ENCODE data around the gene ALPK1. TPM values are rescaled to one million over a fixed set of nuclear protein-coding genes. Genes with fewer than 3 reads are reported as not detected.

The ALPK1 gene
- total RNA-seq, 1 experiment from 2014 or later: 4.9 TPM

- Histone ChIP-seq H3K36me3 (ENCODE audit: control insufficient read depth, insufficient read depth, low read length) (no peaks in the 10 kb centered on the region), H3K27me3 (replicated peaks; ENCODE audit: control insufficient read depth, insufficient read depth, low read length) (no peaks in the 10 kb centered on the region), H3K4me3 (ENCODE audit: low read depth, low read length) (no peak overlapping the region), H3K9me3 (peaks cover 6% of the 10 kb centered on the region; the same call in 1 of the 2 replicates), H3K4me1 (peaks cover 5% of the 10 kb centered on the region)
- intact Hi-C loops (cut with micrococcal nuclease; ENCODE audit: unreplicated experiment): no loop called here
- Mint-ChIP-seq H3K4me3 (ENCODE audit: unreplicated experiment) (no peak overlapping the region), H3K27ac (ENCODE audit: unreplicated experiment) (no peak overlapping the region), H3K9me3 (ENCODE audit: unreplicated experiment) (no peaks in the 10 kb centered on the region), H3K27me3 (ENCODE audit: insufficient read depth, unreplicated experiment) (no peaks in the 10 kb centered on the region), H3K4me1 (ENCODE audit: low read depth, unreplicated experiment) (peaks cover 7% of the 10 kb centered on the region), H3K36me3 (ENCODE audit: insufficient read depth, unreplicated experiment) (no peaks in the 10 kb centered on the region)
- CTCF ChIA-PET: no interaction called here
- TF ChIP-seq CTCF (IDR thresholded peaks at IDR 0.05; ENCODE audit: insufficient read depth in 1 of 2, low read depth in 1 of 2, low read length in 1 of 2, severe bottlenecking in 1 of 2, unreplicated experiment in 1 of 2): no peak
- DNase-seq: no peak
- POLR2A ChIA-PET: no interaction called here
- no TSS peak for BruUV-seq (replicated peaks)
These were observed 73.3 kb downstream of the ALPK1 start for GRCh38 chr4:112370466-112370865.

GRCh38 chr4:112371361-112371760, 74.2 kb downstream of the ALPK1 start:
- Histone ChIP-seq H3K4me3 (ENCODE audit: low read depth, low read length) (no peak overlapping the region), H3K36me3 (ENCODE audit: control insufficient read depth, insufficient read depth, low read length) (no peaks in the 10 kb centered on the region), H3K9me3 (peaks cover 6% of the 10 kb centered on the region; the same call in 1 of the 2 replicates), H3K27me3 (replicated peaks; ENCODE audit: control insufficient read depth, insufficient read depth, low read length) (no peaks in the 10 kb centered on the region), H3K4me1 (peaks cover 5% of the 10 kb centered on the region)
- H3K4me1 Mint-ChIP-seq (ENCODE audit: low read depth, unreplicated experiment): peaks cover 7% of the 10 kb centered on the region
- no peak for TF ChIP-seq CTCF (IDR thresholded peaks at IDR 0.05; ENCODE audit: insufficient read depth in 1 of 2, low read depth in 1 of 2, low read length in 1 of 2, severe bottlenecking in 1 of 2, unreplicated experiment in 1 of 2)
- ChIA-PET CTCF (no interaction called here), POLR2A (no interaction called here)
- H3K36me3 Mint-ChIP-seq (ENCODE audit: insufficient read depth, unreplicated experiment): no peaks in the 10 kb centered on the region
- intact Hi-C loops (cut with micrococcal nuclease; ENCODE audit: unreplicated experiment): no loop called here
- H3K27ac Mint-ChIP-seq (ENCODE audit: unreplicated experiment): no peak overlapping the region
- no peaks in the 10 kb centered on the region for H3K9me3 Mint-ChIP-seq (ENCODE audit: unreplicated experiment)
- H3K27me3 Mint-ChIP-seq (ENCODE audit: insufficient read depth, unreplicated experiment): no peaks in the 10 kb centered on the region
- DNase-seq: peak in 1 of 2 experiments; percentile 21
- no TSS peak for BruUV-seq (replicated peaks)
- no peak overlapping the region for H3K4me3 Mint-ChIP-seq (ENCODE audit: unreplicated experiment)

GRCh38 chr4:112374850-112375249, 77.7 kb downstream of the ALPK1 start:
- Mint-ChIP-seq H3K27ac (ENCODE audit: unreplicated experiment) (no peak overlapping the region), H3K36me3 (ENCODE audit: insufficient read depth, unreplicated experiment) (no peaks in the 10 kb centered on the region), H3K27me3 (ENCODE audit: insufficient read depth, unreplicated experiment) (no peaks in the 10 kb centered on the region), H3K4me1 (ENCODE audit: low read depth, unreplicated experiment) (peaks cover 7% of the 10 kb centered on the region), H3K4me3 (ENCODE audit: unreplicated experiment) (no peak overlapping the region), H3K9me3 (ENCODE audit: unreplicated experiment) (no peaks in the 10 kb centered on the region)
- no TSS peak for BruUV-seq (replicated peaks)
- Histone ChIP-seq H3K36me3 (ENCODE audit: control insufficient read depth, insufficient read depth, low read length) (no peaks in the 10 kb centered on the region), H3K4me1 (peaks cover 5% of the 10 kb centered on the region), H3K9me3 (no peaks in the 10 kb centered on the region), H3K27me3 (replicated peaks; ENCODE audit: control insufficient read depth, insufficient read depth, low read length) (no peaks in the 10 kb centered on the region), H3K4me3 (ENCODE audit: low read depth, low read length) (no peak overlapping the region)
- CTCF ChIA-PET: no interaction called here
- TF ChIP-seq CTCF (IDR thresholded peaks at IDR 0.05; ENCODE audit: insufficient read depth in 1 of 2, low read depth in 1 of 2, low read length in 1 of 2, severe bottlenecking in 1 of 2, unreplicated experiment in 1 of 2): no peak
- no peak for DNase-seq
- POLR2A ChIA-PET: no interaction called here
- intact Hi-C loops (cut with micrococcal nuclease; ENCODE audit: unreplicated experiment): no loop called here
